Measurements from ENCODE around the gene ATG101. TPM values are rescaled to one million over a fixed set of nuclear protein-coding genes. Genes with fewer than 3 reads are reported as not detected.

Gene ATG101
- total and polyA plus RNA-seq, 2 of the 13 experiments (the other 11 are each of a cell fraction or from before 2014, with no cell fraction given), result 58.2 to 67.7 TPM

GRCh38 chr12:52050758-52051541 is 18.8 kb upstream of the ATG101 start, which contains the start of gene NR4A1 (continued):
- no peak for TF ChIP-seq CENPBD1 (CRISPR knock-in tag; IDR thresholded peaks at IDR 0.05; ENCODE audit: borderline replicate concordance, low read depth)
- TF ChIP-seq ISL2 (CRISPR knock-in tag; IDR thresholded peaks at IDR 0.05), result peak; percentile 46; the same call in 1 of the 2 replicates
- peak; percentile 22 for TF ChIP-seq ZNF883 (CRISPR knock-in tag; IDR thresholded peaks at IDR 0.05; ENCODE audit: not compliant biosample characterization)
- no peak for TF ChIP-seq ZUFSP (CRISPR knock-in tag; IDR thresholded peaks at IDR 0.05; ENCODE audit: borderline replicate concordance)
- peak; percentile 67 for TF ChIP-seq SPEN (CRISPR knock-in tag; IDR thresholded peaks at IDR 0.05; ENCODE audit: low read depth)
- TF ChIP-seq LRRFIP1 (CRISPR knock-in tag; conservative IDR thresholded peaks at IDR 0.05), result no peak
- 0 out of 2 replicates have a peak, but pooled peaks have one; percentile 24 for TF ChIP-seq TFAP4 (IDR thresholded peaks at IDR 0.05; ENCODE audit: borderline replicate concordance, low read depth)
- TF ChIP-seq ZNF33B (CRISPR knock-in tag; IDR thresholded peaks at IDR 0.05), result no peak
- TF ChIP-seq FOSL1 (CRISPR knock-in tag; IDR thresholded peaks at IDR 0.05; ENCODE audit: borderline replicate concordance), result no peak
- TF ChIP-seq LBX2 (CRISPR knock-in tag; IDR thresholded peaks at IDR 0.05; ENCODE audit: borderline replicate concordance), result no peak
- no peak; the same call in 1 of the 2 replicates for TF ChIP-seq ZNF276 (CRISPR knock-in tag; IDR thresholded peaks at IDR 0.05; ENCODE audit: low read depth)
- no peak for TF ChIP-seq THYN1 (CRISPR knock-in tag; IDR thresholded peaks at IDR 0.05; ENCODE audit: borderline replicate concordance, low read depth)
- TF ChIP-seq CHD2 (IDR thresholded peaks at IDR 0.05; ENCODE audit: low read depth, low read length), result no peak

Measured in HepG2 (cell line).